Osteoblast (primary cell): ENCODE results near the gene RHEBL1. TPM values are rescaled to one million over a fixed set of nuclear protein-coding genes. Genes with fewer than 3 reads are reported as not detected.
A peak's percentile ranks its signal among the peaks of the same experiment; 100 is the strongest.

Experiments
- DNase-seq: peaks from one replicate; pipeline ENCODE4 v3.0.0; 2011; ENCODE audit warnings: low spot score, mixed read lengths; ENCODE audit not compliant: insufficient read length; ENCODE audit errors: missing footprints
- H2AFZ ChIP-seq: 2 replicates; pipeline ENCODE4 v1.6.0; 2011; ENCODE audit warnings: mild to moderate bottlenecking, low read length
- H3K27ac ChIP-seq: 2 replicates; pipeline ENCODE4 v1.5.1; 2011; ENCODE audit warnings: mild to moderate bottlenecking, low read depth, low read length, moderate library complexity
- H3K27me3 ChIP-seq: 2 replicates; pipeline ENCODE4 v1.6.0; 2012; ENCODE audit warnings: mild to moderate bottlenecking, control low read depth, inconsistent platforms, low read length, moderate library complexity; ENCODE audit not compliant: insufficient read depth
- H3K36me3 ChIP-seq: 2 replicates; pipeline ENCODE4 v1.5.1; 2011; ENCODE audit warnings: mild to moderate bottlenecking, low read length, control low read depth, moderate library complexity; ENCODE audit not compliant: insufficient read depth
- H3K4me1 ChIP-seq: 2 replicates; pipeline ENCODE4 v1.5.1; 2011; ENCODE audit warnings: mild to moderate bottlenecking, low read length, control low read depth, moderate library complexity; ENCODE audit not compliant: insufficient read depth
- H3K4me2 ChIP-seq: 2 replicates; pipeline ENCODE4 v1.6.0; 2011; ENCODE audit warnings: mild to moderate bottlenecking, low read length; ENCODE audit not compliant: insufficient read depth
- H3K4me3 ChIP-seq: fragments of 200-600 bp; sonication (generic); 3 replicates; pipeline ENCODE4 v1.5.1; 2012; ENCODE audit warnings: mild to moderate bottlenecking, low read length, inconsistent platforms; ENCODE audit not compliant: insufficient read depth
- H3K79me2 ChIP-seq: 2 replicates; pipeline ENCODE4 v1.6.0; 2012; ENCODE audit warnings: mild to moderate bottlenecking, low read length, control low read depth, inconsistent platforms; ENCODE audit not compliant: insufficient read depth
- H3K9me3 ChIP-seq: 2 replicates; pipeline ENCODE4 v1.5.1; 2011; ENCODE audit warnings: low read depth, low read length, control low read depth
- H4K20me1 ChIP-seq: 2 replicates; pipeline ENCODE4 v1.6.0; 2012; ENCODE audit warnings: mild to moderate bottlenecking, low read length, control low read depth; ENCODE audit not compliant: insufficient read depth
- total RNA-seq: library from RNA; depleted of rRNA; stranded (reverse); fragments of >200 nt; gene quantifications from 2 replicates; pipeline ENCODE4 v1.2.3, GENCODE V29; 2012
- TF ChIP-seq, protein P1 (sequence below): IDR thresholded peaks from 2 replicates; pipeline ENCODE4 v1.5.1; 2011; ENCODE audit warnings: mild to moderate bottlenecking, low read depth, low read length, moderate library complexity; ENCODE audit errors: extremely low read depth

RHEBL1 gene
- total RNA-seq, 1 donor = 0.72 TPM

GRCh38 chr12:49109641-49110463 is 40.1 kb upstream of the RHEBL1 start:
- TF ChIP-seq, protein P1, sequence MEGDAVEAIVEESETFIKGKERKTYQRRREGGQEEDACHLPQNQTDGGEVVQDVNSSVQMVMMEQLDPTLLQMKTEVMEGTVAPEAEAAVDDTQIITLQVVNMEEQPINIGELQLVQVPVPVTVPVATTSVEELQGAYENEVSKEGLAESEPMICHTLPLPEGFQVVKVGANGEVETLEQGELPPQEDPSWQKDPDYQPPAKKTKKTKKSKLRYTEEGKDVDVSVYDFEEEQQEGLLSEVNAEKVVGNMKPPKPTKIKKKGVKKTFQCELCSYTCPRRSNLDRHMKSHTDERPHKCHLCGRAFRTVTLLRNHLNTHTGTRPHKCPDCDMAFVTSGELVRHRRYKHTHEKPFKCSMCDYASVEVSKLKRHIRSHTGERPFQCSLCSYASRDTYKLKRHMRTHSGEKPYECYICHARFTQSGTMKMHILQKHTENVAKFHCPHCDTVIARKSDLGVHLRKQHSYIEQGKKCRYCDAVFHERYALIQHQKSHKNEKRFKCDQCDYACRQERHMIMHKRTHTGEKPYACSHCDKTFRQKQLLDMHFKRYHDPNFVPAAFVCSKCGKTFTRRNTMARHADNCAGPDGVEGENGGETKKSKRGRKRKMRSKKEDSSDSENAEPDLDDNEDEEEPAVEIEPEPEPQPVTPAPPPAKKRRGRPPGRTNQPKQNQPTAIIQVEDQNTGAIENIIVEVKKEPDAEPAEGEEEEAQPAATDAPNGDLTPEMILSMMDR = no peak
- peak overlapping the region; percentile 93 for H2AFZ ChIP-seq
- H3K4me1 ChIP-seq = peaks cover 29% of the 10 kb centered on the region
- no peaks in the 10 kb centered on the region for H3K9me3 ChIP-seq
- no peaks in the 10 kb centered on the region for H3K27me3 ChIP-seq
- no peaks in the 10 kb centered on the region for H3K36me3 ChIP-seq
- H4K20me1 ChIP-seq = peaks cover 28% of the 10 kb centered on the region
- DNase-seq = peak; percentile 77
- peaks cover 43% of the 10 kb centered on the region for H3K79me2 ChIP-seq
- peak overlapping the region; percentile 80 for H3K27ac ChIP-seq
- peak overlapping the region; percentile 99 for H3K4me3 ChIP-seq
- H3K4me2 ChIP-seq = peak overlapping the region; percentile 97

DNA sequence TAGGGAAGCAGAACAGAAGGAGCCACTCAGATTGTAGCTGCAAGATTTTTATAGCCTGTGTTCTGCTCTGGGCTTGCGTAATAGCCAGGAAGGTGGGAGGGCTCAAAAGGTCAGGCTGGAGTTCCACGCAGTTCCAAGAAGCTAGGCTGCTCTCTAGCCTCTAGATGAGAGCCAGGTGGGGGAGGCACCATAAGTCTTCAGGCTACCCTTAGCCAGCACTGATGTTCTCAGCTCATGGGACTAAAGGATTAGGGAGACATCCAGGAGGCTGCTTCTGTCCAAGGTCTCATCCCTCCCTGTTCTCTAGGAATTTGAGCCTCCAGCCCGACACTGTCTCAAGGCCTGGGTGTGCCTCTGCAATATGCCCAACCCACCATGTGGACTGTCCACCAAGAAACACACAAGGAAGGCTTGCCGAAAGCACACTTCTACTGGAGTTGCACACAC is 39.2 kb upstream of the RHEBL1 start:
- TF ChIP-seq, protein P1 = no peak
- H3K79me2 ChIP-seq = peaks cover 46% of the 10 kb centered on the region
- peaks cover 29% of the 10 kb centered on the region for H3K4me1 ChIP-seq
- H4K20me1 ChIP-seq = peaks cover 32% of the 10 kb centered on the region
- H3K4me3 ChIP-seq = peak overlapping the region; percentile 99
- H3K27ac ChIP-seq = peak overlapping the region; percentile 56
- DNase-seq = peak; percentile 42
- no peaks in the 10 kb centered on the region for H3K36me3 ChIP-seq
- peak overlapping the region; percentile 97 for H3K4me2 ChIP-seq
- H3K9me3 ChIP-seq = no peaks in the 10 kb centered on the region
- no peak overlapping the region for H2AFZ ChIP-seq
- H3K27me3 ChIP-seq = no peaks in the 10 kb centered on the region

GRCh38 chr12:49105504-49106084 is 35.8 kb upstream of the RHEBL1 start:
- H3K27me3 ChIP-seq = no peaks in the 10 kb centered on the region
- peak overlapping the region; percentile 21 for H3K27ac ChIP-seq
- TF ChIP-seq, protein P1 = no peak
- peak; percentile 92 for DNase-seq
- peaks cover 35% of the 10 kb centered on the region for H4K20me1 ChIP-seq
- H3K4me2 ChIP-seq = peak overlapping the region; percentile 25
- no peak overlapping the region for H3K4me3 ChIP-seq
- H3K9me3 ChIP-seq = no peaks in the 10 kb centered on the region
- peaks cover 27% of the 10 kb centered on the region for H3K36me3 ChIP-seq
- H2AFZ ChIP-seq = peak overlapping the region; percentile 7
- H3K4me1 ChIP-seq = peaks cover 23% of the 10 kb centered on the region
- H3K79me2 ChIP-seq = peaks cover 46% of the 10 kb centered on the region

DNA sequence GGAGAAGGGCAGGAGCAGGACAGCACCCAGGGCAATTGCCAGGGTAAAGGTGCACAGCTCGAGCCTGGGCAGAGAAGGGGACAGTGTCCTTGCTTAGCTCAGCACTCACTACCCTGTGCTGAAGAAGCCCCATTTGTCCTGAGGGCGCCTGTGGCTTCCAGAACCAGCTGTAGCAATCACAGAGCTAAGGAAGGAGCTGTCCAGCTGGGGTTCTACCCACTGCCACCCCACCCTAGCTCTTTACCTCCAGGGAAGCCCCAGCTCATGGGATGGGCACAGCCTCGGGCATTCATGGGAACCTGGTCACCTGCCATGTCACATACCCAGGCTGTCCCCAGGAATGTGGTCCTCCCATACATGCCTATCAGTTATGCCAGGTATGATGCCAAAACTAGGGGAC is 35.0 kb upstream of the RHEBL1 start:
- TF ChIP-seq, protein P1 = no peak
- H2AFZ ChIP-seq = no peak overlapping the region
- H3K4me2 ChIP-seq = no peak overlapping the region
- peaks cover 40% of the 10 kb centered on the region for H3K79me2 ChIP-seq
- H3K27me3 ChIP-seq = no peaks in the 10 kb centered on the region
- H3K36me3 ChIP-seq = peaks cover 34% of the 10 kb centered on the region
- peak; percentile 58 for DNase-seq
- peaks cover 22% of the 10 kb centered on the region for H3K4me1 ChIP-seq
- H3K4me3 ChIP-seq = no peak overlapping the region
- no peaks in the 10 kb centered on the region for H3K9me3 ChIP-seq
- no peak overlapping the region for H3K27ac ChIP-seq
- H4K20me1 ChIP-seq = peaks cover 33% of the 10 kb centered on the region
